Measurements from ENCODE around the gene SERTAD2.

SERTAD2 gene

DNA sequence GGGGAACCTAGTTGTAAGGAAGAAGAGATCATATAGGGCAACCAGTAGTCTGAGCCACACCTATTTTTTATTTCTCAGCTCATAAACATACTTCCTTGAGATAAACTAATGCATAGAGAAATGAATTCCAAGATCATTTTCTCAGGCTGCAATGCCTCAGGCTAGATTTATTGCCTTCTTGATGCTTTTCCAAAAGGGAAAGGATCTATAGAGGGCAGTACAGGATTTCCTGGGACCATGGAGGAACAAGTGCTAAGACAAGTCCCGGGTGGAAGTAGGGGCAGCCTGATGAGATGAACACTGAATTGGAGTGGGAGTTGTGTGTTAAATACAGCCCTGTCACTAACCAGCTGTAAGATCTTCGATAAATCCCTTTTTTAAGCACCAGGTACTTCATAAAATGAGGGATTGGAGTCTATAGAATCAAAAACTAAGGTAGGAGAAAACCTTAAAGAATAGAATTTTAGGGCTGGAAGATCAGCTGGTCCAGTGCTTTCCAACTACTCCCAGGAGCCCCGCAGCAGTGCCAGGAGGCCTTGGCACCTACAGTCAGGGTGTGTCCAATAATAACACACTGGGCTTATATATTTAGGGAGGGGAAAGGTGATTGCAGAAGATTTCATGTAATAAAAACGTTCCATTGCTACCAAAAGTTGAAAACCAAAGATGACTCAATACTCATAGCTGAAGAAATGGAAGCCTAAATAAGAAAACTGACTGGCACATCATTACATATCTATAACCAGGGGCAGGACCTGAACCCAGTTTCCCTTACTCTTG is 58.1 kb downstream of the SERTAD2 start:
- TF ChIP-seq, protein P1, sequence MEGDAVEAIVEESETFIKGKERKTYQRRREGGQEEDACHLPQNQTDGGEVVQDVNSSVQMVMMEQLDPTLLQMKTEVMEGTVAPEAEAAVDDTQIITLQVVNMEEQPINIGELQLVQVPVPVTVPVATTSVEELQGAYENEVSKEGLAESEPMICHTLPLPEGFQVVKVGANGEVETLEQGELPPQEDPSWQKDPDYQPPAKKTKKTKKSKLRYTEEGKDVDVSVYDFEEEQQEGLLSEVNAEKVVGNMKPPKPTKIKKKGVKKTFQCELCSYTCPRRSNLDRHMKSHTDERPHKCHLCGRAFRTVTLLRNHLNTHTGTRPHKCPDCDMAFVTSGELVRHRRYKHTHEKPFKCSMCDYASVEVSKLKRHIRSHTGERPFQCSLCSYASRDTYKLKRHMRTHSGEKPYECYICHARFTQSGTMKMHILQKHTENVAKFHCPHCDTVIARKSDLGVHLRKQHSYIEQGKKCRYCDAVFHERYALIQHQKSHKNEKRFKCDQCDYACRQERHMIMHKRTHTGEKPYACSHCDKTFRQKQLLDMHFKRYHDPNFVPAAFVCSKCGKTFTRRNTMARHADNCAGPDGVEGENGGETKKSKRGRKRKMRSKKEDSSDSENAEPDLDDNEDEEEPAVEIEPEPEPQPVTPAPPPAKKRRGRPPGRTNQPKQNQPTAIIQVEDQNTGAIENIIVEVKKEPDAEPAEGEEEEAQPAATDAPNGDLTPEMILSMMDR (IDR thresholded peaks at IDR 0.05; ENCODE audit: insufficient read depth, low read length, missing control alignments), result peak; percentile 12
- no peak for DNase-seq (ENCODE audit: low read depth, low spot score)
- ChIA-PET POLR2A (no interaction called here), CTCF (interaction anchor here (0.8 to 7.6 kb wide), 14 partner anchors 8 to 322 kb away, joined by 3 to 44 read pairs (median 4); no protein-coding TSS in a partner anchor)
- H3K4me3 ChIP-seq (ENCODE audit: low read depth, low read length), result no peak overlapping the region

DNA sequence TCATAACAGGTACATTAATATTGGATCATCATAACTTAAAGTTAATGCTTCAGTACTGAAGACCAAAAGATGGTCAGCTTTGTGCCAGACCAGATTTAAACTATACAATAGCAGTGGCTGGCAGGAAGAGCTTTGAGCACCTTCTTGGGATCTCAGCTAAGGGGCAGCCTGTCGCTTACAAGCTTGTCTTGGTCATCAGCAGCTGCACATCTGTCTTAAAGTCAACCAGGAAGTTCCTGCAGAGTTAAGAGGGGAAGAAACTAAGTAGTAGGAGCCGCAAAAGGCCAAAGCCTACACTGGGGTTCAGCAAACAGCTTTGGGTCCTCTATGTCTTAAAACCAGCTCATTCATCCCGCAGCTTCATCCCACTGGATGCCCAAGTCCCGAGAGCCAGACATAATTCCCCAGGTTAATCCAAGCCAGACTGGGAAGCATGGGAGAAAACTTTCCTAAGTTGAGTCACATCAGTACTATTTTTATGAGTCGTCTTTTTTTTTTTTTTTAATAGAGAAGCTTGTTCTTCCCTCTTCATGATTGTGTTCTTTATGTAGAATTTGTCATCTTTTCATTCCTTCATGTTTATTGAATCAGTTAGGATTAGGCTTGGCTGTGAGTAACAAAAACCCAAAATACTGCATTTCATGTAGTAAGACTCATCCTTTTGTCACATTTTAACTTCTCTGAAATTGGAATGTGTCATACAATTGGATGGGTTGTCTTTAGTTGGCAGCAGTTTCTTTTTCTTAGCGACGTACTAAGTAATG is 59.3 kb downstream of the SERTAD2 start:
- DNase-seq (ENCODE audit: low read depth, low spot score), result peak; percentile 14
- CTCF ChIA-PET, result interaction anchor here (0.8 to 7.6 kb wide), 12 partner anchors 7 to 324 kb away, joined by 3 to 44 read pairs (median 6); no protein-coding TSS in a partner anchor
- H3K4me3 ChIP-seq (ENCODE audit: low read depth, low read length), result no peak overlapping the region
- TF ChIP-seq, protein P1 (IDR thresholded peaks at IDR 0.05; ENCODE audit: insufficient read depth, low read length, missing control alignments), result no peak
- POLR2A ChIA-PET, result interaction anchor here (0.6 to 1.1 kb wide), 4 partner anchors 59 to 371 kb away, joined by 3 to 8 read pairs (median 4); partner anchors contain the start of gene SERTAD2

DNA sequence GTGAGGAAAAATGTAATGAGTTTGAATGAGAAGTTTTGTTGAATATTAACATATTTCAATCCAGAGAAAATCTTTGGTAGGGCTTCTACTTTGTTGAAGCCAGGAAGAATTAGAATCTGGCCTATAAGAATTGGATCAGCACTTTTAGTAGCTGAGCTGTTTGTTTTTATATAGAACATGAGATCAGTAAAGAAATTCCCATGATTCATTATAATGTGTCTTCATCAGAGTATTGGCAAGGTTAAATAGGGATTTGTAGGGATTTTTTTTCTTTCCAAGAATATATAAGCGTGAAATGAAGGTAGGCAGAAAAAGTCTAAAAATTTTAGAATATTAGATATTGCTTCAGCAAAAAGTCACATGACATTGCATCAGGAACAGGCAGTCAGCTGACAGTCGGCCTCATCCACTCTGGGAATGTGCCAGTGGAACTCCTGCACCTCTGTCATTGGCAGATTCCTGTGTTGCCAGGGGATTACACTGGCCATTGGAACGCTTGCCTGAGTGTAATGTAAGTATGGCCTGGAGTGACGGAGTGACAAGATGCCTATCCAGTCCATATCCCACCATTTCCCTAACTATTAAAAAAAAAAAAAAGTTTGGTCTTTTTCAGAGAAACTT is 60.6 kb downstream of the SERTAD2 start:
- ChIA-PET CTCF (interaction anchor here (1.1 to 3.5 kb wide), 8 partner anchors 9 to 280 kb away, joined by 3 to 26 read pairs (median 6); no protein-coding TSS in a partner anchor), POLR2A (no interaction called here)
- no peak for DNase-seq (ENCODE audit: low read depth, low spot score)
- H3K4me3 ChIP-seq (ENCODE audit: low read depth, low read length), result no peak overlapping the region
- TF ChIP-seq, protein P1 (IDR thresholded peaks at IDR 0.05; ENCODE audit: insufficient read depth, low read length, missing control alignments), result no peak

DNA sequence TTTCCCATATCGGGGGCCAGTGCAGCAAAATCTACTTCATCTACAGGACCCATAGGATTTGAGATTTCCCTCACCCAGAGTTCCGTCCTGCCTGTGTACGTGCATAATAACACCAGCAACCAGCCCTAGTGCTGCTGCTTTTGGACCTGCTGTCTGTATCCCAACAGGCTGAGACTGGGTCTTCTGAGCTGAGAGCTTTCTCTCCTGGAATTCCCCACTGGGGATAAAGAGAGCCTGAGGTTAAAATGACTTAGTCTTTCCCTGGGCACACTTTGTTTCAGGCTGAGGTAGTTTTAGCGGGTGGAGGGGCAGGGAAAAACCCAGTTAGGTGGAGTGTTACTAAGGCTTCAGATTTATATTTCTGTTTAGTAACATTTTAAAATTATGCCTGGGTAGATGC is 62.5 kb downstream of the SERTAD2 start:
- TF ChIP-seq, protein P1 (IDR thresholded peaks at IDR 0.05; ENCODE audit: insufficient read depth, low read length, missing control alignments), result no peak
- ChIA-PET POLR2A (no interaction called here), CTCF (interaction anchor here (0.8 to 3.5 kb wide), 6 partner anchors 10 to 282 kb away, joined by 3 to 26 read pairs (median 5); no protein-coding TSS in a partner anchor)
- no peak overlapping the region for H3K4me3 ChIP-seq (ENCODE audit: low read depth, low read length)
- no peak for DNase-seq (ENCODE audit: low read depth, low spot score)

DNA sequence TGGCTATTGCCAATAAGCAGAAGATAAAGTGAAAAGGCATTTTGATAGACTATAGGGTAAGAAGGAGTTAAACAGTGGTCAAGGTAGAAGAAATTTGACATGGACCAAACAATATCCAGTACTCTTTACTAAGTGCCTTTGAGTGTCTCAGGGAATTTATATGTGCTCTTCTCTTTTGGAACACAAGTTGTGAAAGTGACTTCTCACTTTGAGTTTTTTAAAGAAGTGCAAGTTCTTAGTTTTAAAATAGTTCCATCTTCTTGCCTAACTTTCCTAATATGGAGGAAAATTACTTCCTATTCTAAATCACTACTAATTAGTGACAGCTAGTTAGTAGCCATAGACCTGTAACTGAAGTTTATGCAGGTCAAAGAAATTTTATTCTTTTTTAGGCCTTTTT is 66.2 kb downstream of the SERTAD2 start:
- POLR2A ChIA-PET, result interaction anchor here (0.7 kb wide), 1 partner anchor 251 kb away, joined by 3 read pairs; no protein-coding TSS in a partner anchor
- DNase-seq (ENCODE audit: low read depth, low spot score), result no peak
- TF ChIP-seq, protein P1 (IDR thresholded peaks at IDR 0.05; ENCODE audit: insufficient read depth, low read length, missing control alignments), result no peak
- CTCF ChIA-PET, result interaction anchor here (0.7 to 7.5 kb wide), 44 partner anchors 10 to 453 kb away, joined by 3 to 91 read pairs (median 6); partner anchors contain the start of genes AFTPH and SERTAD2
- no peak overlapping the region for H3K4me3 ChIP-seq (ENCODE audit: low read depth, low read length)
